NCI-H128 (cell line): ENCODE data around the gene RBM45.

Source experiments
- DNase-seq: peaks from one replicate; lab custom pipeline; 2025; ENCODE audit not compliant: unreplicated experiment; lab: John Stamatoyannopoulos, UW

The RBM45 gene

DNA sequence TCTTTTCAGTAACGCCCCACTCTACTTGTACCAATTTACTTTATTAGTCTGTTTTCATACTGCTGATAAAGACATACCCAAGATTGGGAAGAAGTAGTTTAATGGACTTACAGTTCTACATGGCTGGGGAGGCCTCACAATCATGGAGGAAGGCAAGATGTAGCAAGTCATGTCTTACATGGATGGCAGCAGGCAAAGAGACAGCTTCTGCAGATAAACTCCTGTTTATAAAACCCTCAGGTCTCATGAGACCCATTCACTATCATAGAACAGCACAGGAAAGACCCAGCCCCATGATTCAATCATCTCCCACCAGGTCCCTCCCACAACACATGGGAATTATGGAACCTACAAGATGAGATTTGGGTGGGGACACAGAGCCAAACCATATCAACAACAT, 43.3 kb downstream of the RBM45 start:
- no peak for DNase-seq

DNA sequence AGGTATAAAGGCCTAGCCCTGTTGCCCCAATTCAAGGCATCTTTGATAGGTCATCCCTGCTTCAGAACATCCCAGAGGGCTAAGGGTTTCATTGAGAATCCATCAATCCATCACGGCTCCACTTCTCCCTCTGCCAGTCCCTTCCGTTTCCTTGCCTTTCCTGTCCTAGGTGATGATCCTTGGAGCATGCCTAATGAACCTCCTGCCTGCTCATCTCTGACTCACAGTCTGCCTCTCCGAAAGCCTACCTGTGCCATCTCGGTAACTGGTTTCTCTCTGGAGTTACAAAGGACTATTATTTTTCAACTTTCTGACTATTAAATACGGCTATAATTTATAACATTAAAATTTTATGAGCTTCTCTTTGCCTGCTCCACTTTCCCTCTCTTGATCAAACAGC, 45.3 kb downstream of the RBM45 start:
- no peak for DNase-seq

DNA sequence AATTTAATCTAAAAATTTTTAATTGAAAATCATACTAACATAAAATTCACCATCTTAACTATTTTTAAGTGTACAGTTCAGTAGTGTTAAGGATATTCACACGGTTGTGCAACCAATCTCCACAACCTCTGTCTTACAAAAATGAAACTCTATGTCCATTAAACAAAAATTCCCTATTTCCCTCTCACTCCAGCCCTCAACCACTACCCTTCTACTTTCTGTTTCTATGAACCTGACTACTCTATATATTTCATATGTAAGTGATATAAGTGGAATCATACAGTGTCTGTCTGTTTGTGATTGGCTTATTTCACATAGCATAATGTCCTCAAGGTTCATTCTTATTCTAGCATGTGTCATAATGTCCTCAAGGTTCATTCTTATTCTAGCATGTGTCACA, 47.7 kb downstream of the RBM45 start:
- no peak for DNase-seq

DNA sequence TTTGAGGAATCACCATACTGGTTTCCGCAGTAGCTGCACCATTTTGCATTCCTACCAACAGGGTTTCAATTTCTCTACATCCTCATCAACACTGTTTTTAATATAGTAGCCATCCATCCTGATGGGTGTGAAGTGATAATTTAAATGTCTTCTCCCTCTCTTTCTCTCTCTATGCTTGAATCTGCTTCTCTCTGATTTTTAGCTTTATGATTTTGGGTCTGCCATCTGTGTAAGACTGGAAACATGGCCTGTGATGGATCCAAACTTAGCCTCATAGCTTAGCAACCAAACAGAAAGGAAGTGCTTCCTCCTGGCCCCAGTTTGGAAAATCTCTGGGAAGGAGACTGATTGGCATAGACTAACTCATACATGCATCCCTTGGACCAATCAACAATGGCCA, 48.4 kb downstream of the RBM45 start:
- no peak for DNase-seq

DNA sequence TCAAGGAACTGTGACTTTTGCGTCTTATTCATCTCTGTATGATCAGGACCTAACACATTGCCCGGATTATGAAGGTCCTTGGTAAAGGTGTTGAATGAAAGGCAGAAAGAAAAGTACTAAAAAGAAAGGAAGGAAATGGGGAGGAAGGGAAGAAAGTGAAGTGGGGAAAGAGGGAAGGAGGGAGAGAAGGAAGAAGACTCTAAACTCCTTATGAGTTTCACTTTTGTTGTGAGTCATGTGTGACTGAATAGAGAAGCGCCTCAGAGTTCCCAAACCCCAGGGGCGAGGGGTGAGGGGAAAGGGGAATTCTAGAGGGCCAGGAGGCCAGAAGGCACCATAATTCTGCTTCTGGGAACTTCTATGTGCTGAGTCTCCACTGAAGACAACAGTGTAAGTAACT, 51.2 kb downstream of the RBM45 start:
- DNase-seq: no peak

DNA sequence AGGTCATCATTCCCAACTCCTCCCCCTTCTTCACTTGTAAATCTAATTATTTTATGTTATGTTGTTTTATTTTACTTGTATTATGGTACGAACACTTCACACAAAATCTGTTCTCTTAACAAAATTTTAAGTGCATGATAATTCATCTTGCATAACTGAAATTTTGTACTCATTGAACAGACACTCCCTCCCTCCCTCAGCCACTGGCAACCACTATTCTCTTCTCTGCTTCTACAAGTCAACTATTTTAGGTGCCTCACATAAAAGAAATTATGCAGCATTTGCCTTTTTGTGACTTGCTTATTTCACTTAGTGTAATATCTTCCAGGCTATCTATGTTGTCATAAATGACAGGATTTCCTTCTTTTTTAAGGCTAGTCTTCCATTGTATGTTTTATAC, 51.7 kb downstream of the RBM45 start:
- no peak for DNase-seq

DNA sequence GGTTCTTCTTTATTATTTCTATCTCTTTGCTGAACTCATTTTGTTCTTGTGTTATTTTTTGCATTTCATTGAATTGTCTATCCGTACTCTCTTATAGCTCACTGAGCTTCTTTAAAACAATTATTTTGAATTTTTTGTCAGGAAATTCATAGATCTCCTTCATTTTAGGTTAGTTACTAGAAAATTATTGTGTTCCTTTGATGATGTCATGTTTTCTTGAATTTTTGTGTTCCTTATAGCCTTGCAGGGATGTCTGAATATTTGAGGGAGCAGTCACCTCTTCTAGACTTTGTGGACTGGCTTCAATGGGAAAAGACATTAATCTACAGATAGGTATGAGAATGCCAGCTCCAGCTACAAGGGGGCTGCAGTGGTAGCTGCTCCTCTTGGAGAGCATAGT, 61.4 kb downstream of the RBM45 start:
- no peak for DNase-seq

DNA sequence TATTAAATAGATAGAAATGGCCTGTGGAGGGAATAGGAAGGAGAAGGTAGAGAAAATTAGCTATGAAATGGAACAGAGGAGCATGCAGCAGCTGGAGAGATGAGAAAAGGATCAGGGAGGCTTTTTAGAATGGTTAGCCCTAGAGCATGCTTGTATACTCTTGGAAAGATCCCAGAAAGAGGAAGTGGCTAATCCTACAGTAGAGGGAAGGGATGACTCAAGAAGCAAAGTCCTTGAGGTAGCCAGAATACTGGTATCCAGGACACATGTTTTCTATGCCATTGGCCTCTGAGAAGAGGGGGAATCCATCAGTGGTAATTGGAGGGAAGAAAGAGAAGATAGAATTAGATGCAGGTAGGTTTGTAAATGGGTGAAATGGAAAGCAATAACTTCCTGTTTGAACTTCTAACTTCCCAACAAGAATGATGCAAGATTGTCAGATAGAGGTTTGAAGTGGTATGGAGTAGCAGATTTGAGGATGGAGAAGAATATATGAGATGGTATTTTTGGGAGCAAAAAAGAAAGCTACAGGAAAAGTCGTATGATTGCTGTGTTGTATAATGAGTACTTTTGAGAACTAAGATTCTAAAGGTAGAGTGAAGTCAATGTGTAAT, 64.9 kb downstream of the RBM45 start:
- no peak for DNase-seq
